Measurements from ENCODE around the gene BATF3.

Gene BATF3

DNA sequence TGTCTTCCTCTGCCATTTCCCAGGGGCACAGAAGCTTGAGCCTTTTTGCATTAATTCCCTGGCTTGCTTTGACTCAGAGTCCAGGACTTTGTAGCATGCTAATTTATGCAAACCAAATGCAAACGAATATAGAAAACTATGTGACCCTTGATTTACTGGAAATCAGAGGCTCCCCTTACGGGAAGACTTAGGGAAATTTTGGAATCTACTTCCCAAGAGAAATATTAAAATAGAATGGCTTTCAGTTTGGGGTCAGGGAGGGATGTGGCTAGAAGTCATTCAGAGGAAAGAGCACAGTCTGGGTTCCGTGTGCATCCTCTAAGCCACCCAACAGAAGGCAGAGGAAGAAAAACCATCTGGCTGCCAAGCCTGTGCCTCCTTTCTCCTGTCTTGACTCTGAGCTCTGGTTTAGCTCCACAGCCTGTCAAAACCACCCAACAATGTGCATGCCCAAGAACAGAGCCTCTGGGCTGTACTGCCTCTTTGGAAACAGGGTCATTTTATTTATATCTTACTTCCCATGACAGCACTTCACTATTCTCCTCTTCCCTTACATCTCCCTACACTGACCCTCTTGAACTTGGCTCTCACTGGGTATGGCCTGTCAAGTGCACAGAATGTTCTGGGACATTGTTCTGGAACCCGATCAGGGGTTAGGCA, 61.0 kb downstream of the BATF3 start:
- in situ Hi-C loops (cut with MboI; ENCODE audit: low sequenced_read_pairs): no loop called here
- H3K36me3 ChIP-seq (replicated peaks): no peaks in the 10 kb centered on the region
- H3K27me3 ChIP-seq (ENCODE audit: low read depth): no peaks in the 10 kb centered on the region
- H3K4me1 ChIP-seq: peaks cover 11% of the 10 kb centered on the region
- no peaks in the 10 kb centered on the region for H3K9me3 ChIP-seq
- peak in 1 of 2 experiments; percentile 2 for DNase-seq (ENCODE audit: low spot score in 2 of 2)
- H3K4me3 ChIP-seq: no peak overlapping the region

DNA sequence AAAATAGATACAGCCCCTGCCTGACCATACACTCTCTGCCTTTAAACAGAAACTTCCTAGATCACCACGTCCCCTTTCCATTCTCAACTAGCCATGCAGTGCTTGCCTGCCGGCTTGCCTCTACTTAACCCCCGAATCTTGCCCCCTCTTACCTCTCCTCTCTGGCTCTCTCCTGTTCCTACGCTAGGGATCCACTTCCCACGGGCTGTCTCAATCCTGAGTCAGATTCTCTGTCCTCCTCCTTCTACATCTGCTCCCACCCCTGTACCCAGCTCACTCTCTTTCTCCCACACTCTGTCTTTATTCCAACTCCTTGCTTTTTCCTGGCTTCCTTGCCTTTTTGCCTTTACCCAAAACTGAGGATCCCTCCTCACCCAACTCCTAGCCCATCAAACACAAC, 61.7 kb downstream of the BATF3 start:
- no peak for DNase-seq (ENCODE audit: low spot score in 2 of 2)
- H3K9me3 ChIP-seq: no peaks in the 10 kb centered on the region
- no peaks in the 10 kb centered on the region for H3K27me3 ChIP-seq (ENCODE audit: low read depth)
- H3K36me3 ChIP-seq (replicated peaks): no peaks in the 10 kb centered on the region
- in situ Hi-C loops (cut with MboI; ENCODE audit: low sequenced_read_pairs): no loop called here
- peaks cover 18% of the 10 kb centered on the region for H3K4me1 ChIP-seq
- H3K4me3 ChIP-seq: no peak overlapping the region

All from HAP-1 (cell line).